Left renal pelvis (tissue), 4 donors: Measurements from ENCODE around the gene COPS2. TPM values are rescaled to one million over a fixed set of nuclear protein-coding genes. Genes with fewer than 3 reads are reported as not detected.

ENCODE experiments used
- DNase-seq, 4 donors: peaks; one replicate each; pipeline ENCODE4 v3.0.0-alpha.2; 2013; ENCODE audit warnings: low read depth in 4 of 4, low spot score in 3 of 4
- polyA plus RNA-seq, 4 donors: library from polyadenylated mRNA; unstranded; fragments of 120-200 nt; gene quantifications; one replicate each; pipeline ENCODE4 v1.2.1, GENCODE V29; 2013; ENCODE audit not compliant: insufficient read length in 4 of 4

COPS2 gene
- polyA plus RNA-seq, 4 donors: 87.2 to 132 (median 104) TPM

DNA sequence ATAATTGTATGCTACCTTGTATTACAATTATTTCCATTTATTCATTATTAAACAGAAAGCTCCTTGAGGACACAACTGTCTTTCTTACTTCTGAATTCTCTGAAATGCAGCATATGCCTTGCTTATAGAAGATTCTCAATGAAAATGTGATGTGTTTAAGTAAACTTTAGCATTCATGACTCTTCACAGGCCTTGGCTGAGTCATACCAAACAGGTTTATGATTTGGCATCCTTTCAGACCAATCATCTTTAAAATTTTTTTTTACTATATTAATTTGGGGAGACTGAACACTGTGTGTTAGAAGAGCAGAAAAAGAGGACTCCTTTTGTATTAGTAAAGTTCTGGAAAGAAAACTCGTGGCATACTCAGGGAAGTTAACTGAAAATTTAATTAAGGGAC is 8.3 kb upstream of the COPS2 start:
- DNase-seq: no peak

DNA sequence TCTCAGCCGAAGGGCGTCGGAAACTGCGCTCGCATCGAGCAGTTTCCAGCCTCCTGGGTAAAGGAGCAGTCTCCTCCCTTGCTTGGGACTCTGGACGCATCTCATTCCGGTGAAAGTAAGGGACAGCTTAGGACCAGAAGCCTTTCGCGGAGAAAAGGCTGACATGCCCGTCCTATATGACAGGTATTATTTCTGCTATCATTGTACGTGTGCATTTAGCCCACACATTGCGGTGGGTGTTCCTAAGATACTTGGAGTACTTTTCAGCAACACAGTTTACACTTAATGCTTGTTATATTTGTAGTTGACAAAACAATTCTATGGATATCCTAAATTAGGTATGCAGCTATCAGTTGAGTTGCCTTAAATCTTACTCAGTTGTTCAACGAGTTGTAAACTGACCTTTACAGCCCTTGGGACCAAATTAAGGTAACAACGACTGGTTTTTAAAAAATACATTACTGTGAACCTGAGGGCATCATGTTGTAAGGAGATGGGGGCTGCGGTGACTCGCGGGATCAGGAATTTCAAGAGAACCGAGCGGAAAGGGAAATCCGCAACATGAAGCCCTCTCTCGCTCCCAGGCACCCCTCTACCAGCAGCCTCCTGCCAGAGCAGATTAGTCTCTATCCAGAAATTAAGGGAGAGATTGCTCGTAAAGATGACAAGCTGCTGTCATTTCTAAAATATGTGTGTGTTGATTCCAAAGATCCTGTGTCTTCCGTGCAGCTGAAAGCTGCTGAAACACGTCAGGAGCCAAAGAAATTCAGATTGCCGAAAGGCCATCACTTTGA is 632 bp upstream of the COPS2 start:
- peak in 2 of 4 donors; percentile 8 for DNase-seq

DNA sequence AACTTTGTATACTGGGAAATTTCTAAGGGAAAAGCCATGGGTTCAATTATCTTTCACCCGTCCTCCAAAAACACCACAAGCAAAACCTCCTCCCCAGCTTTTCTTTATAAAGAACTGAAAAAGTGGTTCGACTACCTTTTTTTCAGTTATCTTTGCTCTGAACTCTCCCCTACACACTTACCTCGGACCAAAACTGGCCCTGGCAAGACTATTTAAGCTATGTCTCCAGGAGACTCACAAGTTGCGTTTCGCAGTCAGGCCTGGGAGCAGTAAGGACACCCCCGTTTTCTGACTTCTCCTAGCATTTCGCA is 645 bp downstream of the COPS2 start:
- DNase-seq: peak in 1 of 4 donors; percentile 33

DNA sequence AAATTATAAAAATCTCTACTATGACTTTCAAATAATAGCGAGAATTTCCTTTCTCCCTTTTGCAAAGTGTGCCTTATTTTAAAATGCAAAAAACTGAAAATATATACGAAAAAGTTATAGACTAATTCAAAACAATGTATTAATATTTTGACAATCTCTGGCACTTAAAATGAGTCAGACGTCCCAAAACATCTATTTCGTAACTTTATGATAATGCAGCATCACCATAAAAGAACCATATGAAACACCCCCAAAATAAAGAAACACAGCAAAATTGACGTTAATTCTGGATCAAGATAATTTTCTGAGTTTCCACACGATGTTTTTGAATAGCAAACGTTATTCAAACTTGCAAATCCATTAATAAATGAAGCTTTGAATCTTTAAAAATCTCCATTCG is 1.0 kb downstream of the COPS2 start:
- no peak for DNase-seq

DNA sequence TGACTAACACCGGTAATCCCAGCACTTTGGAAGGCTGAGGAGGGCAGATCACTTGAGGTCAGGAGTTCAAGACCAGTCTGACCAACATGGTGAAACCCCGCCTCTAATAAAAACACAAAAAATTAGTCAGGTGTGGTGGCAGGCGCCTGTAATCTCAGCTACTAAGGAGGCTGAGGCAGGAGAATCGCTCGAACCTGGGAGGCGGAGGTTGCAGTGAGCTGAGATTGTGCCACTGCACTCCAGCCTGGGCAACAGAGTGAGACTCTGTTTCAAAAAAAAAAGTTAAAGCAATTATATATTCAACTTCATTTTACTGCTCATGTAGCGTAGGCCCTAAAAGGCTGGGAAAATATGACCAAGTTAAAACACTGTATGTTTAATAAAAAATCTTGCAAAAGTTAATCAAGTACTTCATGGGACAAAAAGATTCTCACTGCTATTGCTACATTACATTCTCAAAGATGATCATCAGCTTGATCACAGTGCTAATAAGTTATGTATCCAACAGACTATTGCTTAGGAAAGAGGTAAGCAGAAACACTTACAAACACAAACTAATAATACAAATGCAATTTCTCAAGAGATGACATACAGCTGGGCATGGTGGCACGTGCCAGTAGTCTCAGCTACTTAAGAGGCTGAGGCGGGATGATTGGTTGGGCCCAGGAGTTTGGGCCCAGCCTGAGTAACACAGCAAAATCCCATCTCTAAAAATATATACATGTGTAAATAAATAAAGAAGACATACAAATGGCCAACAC is 2.7 kb downstream of the COPS2 start:
- DNase-seq: no peak

DNA sequence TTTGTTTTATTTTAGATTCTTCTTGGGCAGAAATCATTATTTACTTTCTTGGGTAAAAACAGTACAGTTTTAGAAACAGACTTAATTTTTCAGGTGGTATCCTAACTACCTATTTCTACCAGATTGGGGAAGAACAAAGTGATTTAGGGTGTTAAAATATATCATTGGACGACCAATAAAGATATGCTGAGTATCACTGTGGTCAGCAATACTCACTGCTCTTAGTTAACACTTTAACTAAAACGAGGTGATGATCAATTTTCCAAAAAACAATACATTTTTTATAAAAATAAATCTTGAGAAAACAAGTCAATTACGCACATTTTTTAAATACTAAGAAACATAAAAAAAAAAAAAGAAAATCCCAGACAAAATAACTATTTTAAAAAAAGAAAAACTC is 3.6 kb downstream of the COPS2 start:
- no peak for DNase-seq

DNA sequence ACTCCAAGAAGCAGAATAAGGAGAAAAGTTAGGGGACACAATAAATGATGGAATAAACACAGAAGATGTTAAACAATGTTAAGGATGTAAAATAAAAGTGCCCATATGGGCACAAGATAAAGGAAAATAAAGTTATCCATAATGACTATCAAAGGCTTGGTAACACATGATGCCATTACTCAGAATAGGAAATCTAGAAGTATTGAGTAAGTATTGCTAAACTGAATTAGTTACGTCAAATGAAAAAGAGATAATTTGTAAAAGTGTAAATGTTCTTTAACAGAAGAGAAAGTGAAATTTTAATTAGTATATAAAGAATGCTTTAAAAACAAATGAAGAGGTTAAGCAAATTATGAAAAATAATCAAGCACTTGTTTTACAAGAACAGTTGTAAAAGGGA is 6.7 kb downstream of the COPS2 start:
- no peak for DNase-seq

DNA sequence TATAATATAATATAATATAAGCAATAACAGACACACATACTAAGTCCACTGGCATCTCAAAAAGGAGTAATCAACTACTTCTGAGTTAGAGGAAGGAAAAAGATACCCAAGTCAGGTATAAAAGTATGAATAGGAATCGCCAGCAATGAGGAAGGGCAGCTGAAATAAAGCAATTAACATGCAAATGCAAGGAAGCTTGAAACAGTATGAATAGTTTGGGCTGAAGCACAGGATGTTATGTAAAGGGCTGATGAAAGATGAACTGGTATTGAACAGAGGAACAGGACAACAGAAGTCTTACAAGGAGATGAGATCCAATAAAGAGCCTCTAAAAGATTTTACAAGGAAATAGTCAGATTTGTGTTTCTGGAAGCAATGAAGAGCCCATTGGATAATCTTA is 7.1 kb downstream of the COPS2 start:
- no peak for DNase-seq

DNA sequence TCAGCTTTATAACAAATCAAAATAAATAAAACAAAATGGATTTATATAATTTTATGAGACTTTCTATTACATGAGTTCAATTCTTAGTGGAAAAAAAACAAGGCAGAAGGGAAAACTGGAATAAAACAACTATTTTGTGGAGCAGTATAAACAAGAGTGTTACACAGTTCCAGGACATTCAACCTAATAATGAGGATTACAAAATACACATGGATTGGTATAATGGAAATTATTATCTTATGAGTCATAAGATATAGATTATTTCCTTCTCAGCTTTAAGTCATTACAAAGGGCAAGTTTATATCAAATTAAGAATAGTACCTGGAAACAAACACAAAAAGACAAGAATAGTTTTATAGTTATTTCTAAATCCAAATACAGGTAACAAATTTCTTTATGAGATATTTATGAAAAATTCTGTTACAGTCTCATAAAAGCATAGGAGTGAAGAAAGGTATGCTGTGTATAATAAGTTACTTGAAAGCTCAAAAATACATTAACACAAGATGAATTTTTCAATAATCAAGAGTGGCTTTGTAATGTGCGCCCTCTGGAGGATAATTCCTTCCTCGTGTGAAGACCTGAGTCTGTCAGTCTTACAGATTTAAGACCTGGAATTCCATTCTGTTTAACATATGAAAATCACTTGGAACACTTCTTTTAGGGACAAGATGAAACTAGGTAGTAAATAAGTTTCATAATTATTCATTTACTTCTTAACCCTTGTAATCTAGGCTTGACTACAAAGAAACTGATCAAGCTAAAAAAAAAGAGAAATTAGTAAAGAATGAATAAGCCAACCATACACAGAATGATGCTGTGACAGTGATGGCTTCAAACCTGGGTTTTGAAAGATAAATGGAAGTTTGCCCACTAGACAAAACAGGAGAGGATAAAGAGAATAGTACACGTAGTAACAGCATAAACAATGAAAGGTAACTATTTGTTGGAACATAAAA is 9.5 kb downstream of the COPS2 start:
- peak in 1 of 4 donors; percentile 26 for DNase-seq

DNA sequence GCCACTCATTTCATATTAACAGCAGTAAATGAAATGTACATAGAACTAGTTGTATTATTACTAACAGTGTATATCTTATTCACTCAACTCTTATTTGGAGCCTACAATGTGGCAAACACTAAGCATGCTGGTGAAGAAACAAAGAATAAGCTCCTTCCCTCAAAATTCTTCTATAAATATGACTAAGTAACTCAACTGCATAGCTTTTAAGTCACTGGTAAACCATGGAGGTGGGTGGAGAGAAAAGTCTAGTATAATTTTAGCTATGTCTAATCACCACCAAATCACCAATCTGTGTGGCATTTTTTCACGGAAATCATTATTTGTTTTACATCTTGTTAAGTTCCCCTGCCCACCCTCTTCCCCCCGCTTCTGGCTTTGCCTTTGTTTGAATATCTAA is 17.5 kb downstream of the COPS2 start:
- no peak for DNase-seq

DNA sequence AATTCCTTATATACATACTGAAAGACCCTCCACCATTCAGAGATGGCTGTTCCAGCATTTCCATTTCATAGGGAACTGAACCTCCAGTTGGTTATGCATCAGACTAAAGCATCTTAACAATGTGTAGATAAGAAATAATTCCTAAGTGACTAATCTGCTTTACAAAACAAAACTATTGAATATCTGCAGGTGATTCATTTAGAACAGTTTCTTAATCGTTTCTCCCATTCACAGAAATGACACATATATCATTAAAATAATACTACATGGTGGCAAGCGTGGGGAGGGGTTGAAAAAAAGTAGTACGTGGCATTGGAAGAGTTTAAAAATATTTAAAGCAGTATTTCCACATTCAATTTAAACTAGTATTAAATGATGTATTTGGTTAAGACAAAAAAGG is 19.5 kb downstream of the COPS2 start:
- no peak for DNase-seq

DNA sequence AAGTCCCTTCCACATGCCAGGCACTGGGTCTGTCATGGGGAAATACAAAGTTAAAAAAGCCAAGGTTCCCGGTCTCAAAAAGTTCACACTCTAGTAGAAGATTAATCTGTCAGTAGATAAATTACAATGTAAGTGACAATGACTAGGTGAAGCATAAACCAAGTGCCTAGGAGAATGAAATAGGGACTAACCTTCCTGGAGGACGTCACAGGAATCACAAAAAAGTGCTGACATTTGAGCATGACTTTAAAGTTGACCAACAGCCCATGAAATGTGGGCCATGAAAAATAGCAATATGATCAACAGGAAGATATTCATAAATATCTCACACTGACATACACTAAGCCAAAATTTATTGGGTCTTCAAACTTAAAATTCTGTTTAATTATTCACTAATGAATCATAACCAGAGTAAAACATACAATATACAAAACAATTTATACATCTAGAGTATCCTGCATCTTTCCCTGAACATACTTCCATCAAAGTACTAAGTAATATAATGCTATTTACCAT is 20.0 kb downstream of the COPS2 start:
- no peak for DNase-seq

DNA sequence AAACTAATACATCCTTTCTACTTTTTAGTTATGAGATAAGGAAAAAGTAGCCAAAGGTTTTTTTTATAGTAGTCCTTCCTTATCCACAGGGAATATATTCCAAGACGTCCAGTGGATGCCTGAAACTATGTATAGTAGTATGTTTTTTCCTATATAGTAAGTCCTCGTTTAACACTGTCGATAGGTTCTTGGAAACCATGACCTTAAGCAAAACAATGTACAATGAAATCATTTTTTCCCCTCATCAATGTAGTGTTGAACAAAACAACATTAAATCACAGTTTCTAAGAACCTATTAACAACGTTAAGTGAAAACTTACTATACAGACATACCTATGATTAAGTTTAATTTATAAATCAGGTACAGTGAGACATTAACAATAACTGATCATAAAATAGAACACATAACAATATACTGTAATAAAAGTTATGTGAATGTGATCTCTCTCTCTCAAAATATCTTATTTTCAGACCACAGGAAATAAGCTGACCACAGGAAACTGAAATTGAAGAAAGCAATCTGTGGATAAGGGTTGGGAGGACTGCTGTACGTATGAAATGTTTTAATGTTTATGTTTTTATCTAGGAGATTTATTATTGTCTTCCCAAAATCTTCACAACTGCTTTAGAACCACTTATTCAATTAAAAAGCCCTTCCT is 20.6 kb downstream of the COPS2 start:
- no peak for DNase-seq

DNA sequence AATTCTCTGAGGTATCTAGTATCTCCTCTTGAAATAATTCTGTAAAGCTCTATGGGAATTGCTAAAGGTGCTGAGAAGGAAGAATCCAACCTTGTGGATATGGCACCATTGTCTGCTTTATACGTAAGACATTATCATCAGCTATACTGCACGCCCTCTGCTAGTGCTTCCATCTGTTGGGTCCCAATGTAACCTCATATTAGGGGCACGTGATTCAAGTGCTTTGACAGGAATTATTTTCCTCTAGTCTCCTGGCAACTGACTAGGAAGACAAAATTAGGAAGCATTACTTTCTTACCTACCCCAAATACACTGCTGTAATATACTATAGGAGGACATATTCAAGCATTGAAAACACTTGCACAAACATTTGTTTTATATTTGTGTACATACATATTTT is 24.0 kb downstream of the COPS2 start:
- DNase-seq: no peak

DNA sequence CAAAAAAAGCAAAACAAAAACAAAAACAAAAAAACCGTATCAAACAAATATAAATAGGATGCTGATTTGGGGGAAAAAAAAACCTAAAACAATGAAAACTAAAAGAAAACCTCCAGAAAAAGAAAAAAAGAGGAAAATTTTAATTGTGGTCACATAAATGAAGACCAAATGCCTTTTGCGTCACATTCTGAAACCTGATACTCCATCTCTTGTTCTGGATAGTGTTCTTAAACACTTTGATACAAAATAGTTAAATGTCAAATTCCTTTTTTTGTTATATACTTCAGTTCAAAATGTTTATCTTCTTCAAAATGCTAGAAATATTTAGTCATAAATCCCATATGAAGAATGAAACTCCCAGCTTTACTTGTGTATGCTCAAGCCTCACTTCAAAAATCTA is 31.0 kb downstream of the COPS2 start:
- no peak for DNase-seq

DNA sequence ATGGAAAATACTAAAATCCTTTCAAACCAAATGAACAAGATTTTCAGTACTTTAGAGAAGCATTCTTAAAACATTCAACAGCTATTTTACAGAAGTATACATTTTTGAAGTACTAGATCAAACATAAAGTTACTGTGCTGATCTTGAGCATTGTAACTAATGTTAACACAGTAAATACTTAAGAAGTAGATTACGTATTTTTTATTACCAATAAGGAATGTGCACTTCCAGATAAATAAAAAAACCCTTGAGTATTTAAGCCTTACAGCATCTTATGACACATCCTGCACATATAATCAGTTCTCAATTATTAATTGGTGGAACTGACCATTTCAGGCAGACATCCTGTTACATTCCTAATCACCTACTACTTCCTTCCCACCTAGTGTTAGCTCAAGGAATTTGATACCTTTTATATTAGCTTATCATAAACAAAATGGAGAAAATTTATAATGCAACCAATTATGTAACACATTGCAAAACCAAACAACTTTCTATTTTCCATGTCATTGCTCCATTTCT is 32.8 kb downstream of the COPS2 start:
- DNase-seq: no peak

DNA sequence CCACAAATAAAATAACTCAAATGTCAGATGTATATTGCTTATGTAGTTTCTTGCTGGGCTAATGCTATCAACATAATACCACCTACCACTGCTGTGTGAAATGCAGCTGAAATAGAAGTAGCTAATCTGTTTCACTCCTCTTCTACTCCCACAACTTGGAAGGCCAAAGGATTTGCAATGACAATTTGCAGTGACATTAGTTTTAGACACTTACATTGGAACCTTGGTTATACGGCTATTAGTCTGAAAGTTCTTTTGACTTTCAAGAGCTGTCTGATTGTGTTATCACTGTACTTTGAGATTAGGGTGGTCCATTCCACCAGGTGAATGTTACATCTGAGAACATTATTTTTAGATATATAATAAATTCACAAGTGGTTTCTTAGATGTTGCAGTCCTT is 33.5 kb downstream of the COPS2 start:
- DNase-seq: no peak

DNA sequence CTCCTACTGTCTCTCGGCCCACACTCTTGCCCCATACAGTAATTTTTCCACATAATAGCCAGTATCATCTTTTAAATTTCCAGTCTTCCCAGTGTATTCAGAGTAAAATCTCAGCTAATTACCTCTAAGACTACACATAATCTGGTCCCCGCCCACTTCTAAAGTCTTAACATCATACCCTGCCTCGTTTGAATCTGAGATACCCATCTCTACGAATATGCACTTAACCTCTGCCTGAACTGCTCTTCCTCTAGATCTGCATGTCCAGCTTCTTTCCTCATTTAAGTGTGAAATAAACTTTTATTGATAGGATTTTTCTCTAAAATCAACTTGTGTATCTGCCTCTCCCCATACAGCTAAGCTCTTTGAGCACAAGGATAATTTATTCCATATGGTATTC is 34.6 kb downstream of the COPS2 start:
- no peak for DNase-seq

DNA sequence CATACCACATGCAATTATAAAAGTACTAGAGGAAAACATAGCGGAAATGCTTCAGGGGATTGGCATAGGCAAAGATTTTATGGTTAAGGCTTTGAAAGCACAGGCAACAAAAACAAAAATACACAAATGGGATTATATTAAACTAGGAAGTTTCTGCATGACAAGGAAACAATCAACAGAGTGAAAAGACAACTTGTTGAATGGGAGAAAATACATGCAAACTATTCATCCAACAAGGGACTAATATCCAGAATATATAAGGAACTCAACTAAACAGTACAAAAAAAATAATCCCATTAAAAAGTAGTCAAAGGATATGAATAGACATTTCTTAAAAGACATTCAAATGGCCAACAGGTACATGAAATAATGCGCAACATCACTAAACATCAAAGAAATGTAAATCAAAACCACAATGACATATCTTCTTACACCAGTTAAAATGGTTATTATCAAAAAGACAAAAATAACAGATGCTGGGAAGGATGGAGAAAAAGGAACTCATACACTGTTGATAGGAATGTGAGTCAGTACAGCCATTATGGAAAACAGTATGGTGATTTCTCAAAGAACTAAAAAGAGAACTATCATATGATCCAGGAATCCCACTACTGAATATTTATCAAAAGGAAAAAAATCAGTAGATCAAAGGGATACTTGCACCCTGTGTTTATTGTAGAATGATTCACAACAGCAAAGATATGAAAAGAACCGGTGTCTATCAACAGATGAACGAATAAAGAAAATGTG is 39.1 kb downstream of the COPS2 start:
- DNase-seq: no peak

DNA sequence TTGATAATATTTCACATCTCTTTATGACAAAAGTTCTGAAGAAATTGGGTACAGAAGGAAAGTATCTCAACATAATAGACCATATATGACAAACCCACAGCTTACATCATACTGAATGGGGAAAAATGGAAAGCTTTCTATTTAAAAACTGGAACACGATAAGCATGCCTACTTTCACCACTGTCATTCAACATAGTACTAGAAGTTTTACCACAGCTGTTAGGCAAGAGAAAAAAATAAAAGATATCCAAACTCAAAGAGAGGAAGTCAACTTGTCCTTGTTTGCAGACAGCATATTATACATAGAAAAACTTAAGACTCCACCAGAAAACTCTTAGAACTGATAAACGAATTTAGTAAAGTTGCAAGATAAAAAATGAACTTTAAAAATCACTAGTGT is 40.3 kb downstream of the COPS2 start:
- no peak for DNase-seq
